ENCODE results near the gene PRM3.

The PRM3 gene

DNA sequence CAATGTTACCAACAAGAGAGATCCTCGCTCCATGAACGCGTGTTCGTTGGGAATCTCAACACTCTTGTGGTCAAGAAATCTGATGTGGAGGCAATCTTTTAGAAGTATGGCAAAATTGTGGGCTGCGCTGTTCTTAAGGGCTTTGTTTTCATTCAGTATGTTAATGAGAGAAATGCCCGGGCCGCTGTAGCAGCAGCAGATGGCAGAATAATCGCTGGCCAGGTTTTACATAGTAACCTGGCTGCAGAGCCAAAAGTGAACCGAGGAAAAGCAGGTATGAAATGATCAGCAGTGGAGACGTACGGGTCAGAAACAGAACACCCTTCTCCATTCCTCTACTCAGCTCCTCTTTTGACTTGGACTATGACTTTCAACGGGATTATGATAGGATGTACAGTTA, 30.8 kb downstream of the PRM3 start:
- no peak for DNase-seq

DNA sequence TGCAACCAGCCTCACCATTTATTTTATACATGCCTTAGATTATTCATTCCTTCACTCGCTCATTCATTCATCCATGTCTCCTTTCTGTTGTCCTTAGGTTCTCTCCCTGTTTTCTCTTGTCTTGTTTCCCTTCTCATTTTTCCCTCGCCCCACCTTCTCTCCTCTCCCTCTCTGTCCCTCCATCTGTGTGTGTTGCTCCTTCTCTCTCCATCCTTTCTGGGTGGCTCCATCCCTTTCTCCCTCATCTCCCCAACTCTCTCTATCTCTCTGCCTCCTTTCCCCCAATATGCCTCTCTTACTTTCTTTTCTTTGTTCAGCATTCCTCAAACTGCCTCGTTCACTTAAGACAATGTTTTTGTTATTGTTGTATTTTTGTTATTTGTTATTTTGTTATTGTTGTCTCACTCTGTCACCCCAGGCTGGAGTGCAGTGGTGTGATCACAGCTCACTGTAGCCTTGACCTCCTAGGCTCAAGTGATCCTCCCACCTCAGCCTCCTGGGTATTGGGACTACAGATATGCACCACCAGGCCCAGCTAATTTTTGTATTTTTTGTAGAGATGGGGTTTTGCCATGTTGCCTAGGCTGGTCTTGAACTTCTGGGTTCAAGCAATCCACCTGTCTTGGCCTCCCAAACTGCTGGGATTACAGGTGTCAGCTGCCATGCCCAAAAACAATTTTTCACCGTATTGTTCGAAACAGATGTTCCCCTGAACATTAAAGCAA, 31.8 kb downstream of the PRM3 start:
- DNase-seq, result no peak

DNA sequence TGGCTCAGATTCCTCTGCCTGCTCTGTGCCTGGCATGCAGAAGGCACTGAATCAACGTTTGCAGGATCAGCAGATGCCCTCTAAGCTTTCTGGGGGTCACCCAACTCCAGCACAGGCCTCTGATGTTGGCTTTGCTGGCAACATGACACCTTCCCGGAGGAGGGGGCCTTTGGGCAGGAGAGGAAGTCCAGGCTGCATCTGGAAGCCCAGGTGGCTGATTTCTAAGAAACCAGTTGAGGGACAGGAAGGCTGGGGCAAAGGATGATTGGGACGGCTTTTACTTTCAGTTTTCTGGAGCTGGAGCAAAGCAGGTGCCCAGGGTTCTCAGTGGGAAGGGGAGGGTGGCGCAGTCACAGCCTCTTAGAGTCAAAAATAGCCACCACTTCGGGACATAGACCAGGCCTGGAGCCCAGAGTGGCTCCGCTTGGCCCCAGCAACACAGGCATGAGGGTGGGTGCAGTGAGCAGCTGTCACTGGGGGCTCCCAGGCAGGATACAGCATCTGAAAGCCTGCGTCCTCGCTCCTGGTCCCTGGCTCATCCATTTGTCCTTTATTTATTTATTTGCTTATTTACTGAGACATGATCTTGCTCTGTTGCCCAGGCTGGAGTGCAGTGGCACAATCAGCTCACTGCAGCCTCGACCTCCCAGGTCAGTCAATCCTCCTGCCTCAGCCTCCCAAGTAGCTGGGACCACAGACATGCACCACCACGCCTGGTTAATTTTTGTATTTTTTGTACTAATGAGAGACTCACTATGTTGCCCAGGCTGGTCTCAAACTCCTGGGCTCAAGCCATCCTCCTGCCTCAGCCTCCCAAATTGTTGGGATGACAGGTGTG, 32.6 kb downstream of the PRM3 start:
- DNase-seq, result no peak

DNA sequence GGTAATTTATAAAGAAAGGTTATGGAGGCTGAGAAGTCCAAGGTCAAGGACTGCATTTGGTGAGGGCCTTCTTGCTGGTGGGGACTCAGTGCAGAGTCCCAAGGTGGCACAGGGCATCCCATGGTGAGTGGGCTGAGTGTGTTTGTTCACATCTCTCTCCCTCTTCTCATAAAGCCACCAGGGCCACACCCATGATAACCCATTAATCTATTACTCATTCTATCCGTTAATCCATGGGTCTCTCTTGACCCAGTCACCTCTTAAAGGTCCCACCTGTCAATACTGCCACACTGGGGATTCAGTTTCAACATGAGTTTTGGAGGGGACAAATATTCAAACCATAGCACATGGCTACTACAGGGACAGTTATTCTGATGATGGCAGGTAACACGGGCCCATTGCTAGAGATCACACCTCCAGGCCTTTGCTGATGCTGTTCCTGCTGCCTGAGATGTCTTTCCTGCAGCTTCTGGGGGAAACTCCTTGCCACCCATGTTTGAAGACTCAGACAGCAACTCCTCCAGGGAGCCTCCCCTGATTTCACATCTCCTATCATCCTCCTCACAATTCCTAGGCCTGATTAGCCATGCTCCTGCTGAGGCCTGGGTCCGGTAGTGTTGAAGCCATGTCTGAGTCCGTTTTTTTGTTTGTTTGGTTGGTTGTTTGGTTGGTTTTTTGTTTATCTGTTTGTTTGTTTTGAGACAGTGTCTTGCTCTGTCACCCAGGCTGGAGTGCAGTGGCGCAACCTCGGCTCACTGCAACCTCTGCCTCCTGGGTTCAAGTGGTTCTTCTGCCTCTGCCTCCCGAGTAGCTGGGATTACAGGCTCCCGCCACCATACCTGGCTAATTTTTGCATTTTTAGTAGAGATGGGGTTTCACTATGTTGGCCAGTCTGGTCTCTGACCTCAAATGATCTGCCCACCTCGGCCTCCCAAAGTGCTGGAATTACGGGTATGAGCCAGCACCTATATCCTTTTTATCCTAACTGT, 33.5 kb downstream of the PRM3 start:
- DNase-seq, result no peak

DNA sequence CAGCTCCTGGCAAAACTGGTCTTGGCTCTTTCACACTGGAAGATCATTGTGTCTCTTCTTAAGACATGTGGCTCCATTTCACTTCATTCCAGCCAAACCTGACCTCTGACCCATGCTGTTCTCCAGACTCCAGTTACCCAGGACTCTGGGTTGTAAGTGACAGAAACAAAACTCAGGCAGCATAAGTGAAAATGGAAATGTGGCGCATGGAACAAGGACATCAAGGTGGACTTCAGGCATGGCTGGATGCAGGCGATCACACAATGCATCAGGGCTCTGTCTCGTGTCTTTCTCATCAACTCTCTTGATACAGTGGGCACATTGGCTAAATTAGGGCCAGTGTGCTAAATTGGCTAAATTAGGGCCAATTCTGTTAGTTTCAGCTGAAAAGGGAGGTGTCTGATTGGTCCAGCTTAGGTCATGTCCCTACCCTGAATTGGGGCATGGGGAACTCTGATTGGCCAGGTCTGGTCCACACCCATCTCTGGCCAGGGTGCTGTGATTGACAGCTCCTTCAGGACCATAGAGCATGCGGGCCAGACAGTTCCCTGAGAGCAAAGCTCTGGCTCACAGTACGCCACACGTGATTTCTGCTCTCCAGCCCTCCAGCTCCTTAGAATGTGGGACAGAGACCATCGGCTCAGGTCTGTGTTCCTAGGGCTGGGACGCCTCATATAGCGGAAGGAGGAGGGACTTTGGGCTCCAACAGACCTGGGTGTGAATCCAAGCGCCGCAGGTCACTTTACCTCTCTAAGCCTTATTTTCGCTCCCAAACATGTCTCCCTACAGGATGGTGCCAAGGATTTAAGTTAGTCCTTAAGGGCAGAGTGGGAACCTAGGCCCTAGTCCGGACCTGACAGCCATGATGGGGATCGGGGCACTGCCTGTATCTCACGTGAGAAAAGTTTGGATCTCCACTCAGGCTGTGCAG, 34.9 kb downstream of the PRM3 start:
- no peak for DNase-seq

DNA sequence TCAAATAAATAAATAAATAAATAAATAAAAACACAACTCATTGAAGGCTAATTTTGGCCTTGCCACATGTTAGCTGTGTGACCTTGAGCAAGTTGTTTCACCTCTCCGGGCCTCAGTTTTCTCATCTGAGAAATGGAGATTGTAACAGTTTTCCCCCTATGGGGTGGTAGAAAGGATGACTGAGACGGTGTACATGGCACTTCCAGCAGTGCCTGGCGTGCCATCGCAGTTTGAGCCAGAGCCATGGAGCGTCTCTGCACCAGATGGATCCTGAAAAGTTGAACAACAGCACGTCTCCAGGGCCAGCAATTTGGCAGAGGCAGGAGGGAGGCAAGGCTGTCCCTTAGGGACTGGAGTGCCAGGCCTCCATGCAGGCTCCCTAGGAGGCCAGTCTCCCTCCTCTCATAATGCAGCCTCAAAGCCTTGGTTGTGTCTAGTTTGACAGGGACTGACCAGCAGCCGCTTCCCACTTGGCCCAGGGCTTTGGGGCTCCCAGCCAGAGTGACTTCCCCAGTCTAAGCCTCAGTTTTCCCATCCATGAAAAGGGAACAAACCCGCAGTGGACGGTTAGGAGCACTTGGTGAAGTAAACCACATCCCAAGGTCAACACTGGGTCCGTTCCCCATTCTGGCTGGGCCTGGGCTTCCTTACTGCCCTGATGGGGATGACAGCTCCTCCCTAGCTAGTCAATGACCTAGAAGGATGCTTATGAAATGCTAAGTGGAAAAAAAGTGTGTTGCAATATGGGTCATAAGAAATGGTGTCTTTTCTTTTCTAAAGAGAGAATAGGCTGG, 36.8 kb downstream of the PRM3 start:
- DNase-seq, result no peak

DNA sequence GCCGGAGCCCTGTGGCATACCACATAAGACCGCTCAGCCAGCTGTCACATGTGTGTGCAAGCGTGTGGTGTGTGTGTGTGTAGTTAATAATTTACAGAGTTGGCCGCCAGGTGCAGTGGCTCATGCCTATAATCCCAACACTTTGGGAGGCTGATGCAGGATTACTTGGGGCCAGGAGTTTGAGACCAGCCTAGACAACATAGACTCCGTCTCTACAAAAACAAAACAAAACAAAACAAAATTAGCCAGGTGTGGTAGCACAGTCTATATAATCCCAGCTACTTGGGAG, 37.8 kb downstream of the PRM3 start:
- no peak for DNase-seq

DNA sequence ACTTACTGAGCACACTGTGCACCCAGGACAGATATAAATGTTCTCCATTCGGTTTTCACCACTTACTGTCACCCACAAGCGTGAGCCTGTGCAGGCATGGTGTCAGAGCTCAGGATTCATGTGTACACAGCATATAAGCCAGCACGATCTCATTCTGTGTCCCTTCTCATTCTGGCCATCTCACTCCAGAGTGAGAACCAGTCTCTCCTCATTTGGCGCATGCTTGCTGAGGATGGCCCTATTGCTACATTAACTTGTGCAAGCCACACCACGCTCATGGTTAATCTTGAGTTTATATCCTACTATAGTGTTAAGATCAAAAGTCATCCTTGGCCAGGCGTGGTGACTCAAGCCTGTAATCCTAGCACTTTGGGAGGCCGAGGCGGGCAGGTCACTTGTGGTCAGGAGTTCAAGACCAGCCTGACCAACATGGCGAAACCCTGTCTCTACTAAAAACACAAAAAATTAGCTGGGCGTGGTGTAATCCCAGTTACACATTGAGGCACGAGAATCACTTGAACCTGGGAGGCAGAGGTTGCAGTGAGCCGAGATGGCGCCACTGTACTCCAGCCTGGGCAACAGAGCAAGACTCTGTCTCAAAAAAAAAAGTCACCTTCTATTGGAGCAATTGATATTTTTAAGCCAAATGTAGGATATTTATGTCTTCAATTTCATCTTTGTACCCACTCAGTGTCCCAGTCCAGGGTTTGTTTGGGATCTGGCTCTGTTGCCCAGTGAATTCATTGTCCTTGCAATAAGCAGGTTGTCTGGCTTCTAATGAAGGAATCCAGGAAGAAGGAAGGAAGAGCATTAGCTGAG, 38.3 kb downstream of the PRM3 start:
- DNase-seq, result no peak

DNA sequence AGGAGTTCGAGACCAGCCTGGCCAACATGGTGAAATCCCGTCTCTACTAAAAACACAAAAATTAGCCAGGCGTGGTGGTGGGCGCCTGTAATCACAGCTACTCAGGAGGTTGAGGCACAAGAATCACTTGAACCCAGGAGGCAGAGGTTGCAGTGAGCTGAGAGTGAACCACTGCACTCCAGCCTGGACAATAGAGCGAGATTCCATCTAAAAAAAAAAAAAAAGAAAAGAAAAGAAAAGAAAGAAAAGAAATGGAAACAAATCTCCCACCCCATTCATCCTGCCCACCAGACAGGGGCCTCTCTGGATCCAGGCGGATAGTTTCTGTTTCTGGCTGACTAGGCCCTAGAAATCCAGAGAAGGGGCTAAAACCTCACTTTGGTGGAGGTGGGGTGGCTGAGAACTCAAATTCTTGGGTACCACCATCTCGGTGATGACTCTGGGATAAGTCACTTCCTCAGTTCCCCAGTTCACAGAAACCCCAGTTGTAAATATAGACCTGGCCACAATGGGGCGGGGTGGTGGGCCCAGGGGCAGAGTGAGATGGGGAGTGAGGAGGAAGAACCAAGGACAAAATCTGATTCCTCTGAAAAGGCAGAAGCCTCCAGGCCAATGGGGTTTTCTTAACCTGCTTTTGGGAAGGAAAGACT, 39.6 kb downstream of the PRM3 start:
- no peak for DNase-seq

DNA sequence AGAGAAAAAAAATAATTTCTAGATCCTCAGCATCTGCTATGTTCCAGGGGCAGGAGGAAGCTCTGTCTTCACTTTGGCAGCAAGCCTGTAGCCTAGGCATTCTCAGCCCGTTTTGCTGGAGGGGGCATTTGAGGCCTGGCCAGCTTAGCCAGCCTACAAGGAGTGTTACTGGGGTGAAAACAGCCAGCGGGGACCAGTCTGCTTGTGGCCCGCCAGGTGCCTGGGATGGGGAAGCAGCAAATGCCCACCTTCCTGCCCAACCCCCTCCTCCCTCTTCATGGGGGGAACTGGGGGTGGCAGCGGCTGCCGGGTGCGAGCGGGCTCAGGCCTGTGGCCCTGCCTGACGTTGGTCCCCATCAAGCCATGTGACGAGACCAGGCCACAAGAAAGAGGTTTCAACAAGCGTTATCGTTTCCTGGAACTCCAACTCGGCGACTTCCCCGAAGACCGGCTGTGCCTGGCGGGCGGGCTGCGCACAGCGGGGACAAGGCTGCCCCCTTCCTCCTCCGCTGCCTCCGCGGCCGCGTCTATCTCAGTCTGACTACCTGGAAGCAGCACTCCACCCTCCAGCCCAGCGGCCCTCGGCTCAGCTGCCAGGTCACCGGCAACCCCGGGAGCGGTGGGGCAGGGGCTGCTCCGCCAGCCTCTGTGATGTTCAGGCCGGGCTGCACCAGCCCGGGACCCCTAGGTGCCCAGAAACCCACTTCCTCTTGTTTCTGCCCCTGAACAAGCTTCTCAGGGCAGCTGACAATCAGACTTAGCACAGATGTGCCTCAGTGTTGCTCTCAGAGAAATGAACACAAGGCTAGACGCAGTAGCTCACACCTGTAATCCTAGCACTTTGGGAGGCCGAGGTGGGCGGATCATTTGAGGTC, 40.3 kb downstream of the PRM3 start:
- DNase-seq, result peak; percentile 60

DNA sequence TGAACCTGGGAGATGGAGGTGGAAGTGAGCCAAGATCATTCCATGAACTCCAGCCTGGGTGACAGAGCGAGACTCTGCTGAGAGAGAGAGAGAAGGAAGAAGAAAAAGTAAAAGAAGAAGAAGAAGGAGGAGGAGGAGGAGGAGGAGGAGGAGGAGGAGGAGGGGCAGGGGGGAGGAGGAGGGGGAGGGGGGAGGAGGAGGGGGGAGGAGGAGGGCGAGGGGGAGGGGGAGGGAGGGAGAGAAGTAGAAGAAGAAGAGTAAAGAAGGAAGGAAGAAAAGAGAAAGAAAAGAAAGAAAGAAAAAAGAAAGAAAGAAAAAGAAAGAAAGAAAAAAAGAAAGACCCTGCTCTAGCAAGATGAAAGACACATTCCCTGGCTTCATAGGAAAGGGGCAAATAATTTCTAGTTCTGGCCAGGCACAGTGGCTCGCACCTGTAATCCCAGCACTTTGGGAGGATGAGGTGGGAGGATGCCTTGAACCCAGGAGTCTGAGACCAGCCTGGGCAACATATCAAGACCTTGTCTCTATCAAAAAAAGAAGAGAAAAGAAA, 41.1 kb downstream of the PRM3 start:
- no peak for DNase-seq

DNA sequence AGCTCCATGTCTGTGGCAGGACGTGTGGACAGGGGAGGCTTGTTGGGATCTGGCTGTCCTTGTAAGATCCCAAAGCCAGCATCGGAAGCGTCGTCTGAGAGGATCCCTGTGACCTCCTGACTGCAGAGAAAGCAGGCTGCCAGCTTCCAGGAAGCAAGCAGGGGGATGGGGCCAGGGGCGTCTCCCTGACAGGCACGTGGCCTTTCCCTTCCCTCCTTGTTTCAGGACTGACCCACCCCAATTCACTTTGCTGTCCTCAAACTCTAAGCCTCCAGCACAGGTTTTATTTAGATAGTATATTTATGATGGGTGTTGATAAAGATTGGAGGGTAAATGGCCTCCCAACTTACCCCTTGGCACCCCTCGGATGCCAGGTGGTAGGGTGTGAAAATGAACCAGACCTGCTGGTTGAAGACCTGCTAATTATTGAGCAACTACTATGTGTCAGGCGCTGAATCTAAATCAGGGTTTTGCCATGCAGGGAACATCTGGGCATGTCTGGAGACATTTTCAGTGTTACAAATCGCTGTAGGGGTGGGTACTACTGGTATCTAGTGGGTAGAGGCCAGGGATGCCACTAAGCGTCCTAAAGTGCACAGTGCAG, 42.0 kb downstream of the PRM3 start:
- DNase-seq, result no peak

DNA sequence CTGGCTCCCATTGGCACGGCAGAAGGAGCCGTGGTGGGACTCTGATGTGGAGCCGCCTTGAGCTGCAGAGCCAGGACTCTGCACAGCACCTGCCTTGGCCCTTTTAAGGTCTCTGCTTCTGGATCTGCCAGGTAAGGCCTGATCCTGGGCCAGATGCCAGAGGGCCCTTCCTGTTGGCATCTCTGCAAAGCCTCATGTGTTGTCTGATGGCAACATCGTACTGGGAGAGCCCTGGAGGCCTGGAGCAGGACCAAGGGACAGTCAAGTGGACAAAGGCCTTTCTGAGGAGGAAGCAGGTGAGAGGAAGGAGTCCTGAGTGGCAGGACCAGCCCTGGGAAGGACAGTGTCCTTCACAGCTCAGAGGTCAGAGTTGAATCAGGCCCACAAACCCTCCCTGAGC, 43.5 kb downstream of the PRM3 start:
- DNase-seq, result no peak

DNA sequence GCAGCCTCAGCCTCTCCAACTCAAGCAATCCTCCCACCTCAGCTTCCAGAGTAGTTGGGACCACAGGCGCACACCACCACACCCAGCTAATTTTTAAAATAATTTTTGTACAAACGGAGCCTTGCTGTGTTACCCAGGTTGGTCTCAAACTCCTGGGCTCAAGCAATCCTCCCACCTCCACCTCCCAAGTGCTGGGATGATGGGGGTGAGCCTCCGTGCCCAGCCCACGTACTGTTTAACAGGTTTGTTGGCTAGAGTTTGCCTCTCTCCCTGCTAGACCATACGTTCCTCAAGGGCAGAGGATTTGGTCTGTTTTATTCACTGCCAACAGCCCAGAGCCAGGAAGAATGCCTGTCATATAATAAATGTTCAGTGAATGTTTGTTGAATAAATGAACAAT, 44.0 kb downstream of the PRM3 start:
- DNase-seq, result no peak

DNA sequence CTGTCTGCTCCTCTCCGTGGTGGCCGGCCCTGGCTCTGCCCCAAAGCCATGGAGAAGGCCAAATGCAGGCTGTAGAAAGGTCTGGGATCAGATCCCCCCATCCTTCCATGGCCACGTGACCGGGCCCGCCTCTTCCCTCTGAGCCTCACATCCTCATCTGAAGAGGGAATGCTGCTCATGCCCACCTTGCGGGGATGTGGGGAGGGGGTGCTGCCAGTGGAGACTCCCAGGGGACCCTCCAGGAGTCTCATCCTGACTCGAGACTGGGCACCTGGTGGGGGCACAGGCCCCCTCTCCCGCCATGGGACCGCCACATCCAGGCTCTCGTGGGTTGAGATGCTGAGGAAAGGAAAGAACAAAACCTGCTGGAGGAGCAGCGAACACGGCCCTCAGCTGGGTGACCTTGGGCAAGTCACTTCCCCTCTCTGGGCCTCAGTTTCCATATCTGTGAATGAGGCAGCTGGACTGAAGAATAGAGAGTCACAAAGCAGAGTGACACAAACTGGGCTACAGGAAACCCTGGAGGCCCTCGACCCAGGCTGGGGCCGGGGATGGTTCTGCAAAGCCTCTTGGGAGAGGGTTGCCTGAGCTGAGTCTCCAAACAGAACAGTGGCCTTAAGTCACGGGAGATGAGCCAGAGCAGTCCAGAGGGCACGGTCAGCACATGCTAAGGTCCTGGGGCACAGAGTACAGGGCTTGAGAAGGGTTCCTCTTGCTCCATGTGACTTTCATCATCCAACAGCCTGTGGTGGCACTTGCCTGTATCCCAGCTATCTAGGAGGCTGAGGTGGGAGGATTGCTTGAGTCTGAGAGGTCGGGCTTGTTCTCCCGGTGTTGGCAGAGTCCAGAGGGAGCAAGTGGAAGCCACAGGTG, 47.5 kb downstream of the PRM3 start:
- no peak for DNase-seq

DNA sequence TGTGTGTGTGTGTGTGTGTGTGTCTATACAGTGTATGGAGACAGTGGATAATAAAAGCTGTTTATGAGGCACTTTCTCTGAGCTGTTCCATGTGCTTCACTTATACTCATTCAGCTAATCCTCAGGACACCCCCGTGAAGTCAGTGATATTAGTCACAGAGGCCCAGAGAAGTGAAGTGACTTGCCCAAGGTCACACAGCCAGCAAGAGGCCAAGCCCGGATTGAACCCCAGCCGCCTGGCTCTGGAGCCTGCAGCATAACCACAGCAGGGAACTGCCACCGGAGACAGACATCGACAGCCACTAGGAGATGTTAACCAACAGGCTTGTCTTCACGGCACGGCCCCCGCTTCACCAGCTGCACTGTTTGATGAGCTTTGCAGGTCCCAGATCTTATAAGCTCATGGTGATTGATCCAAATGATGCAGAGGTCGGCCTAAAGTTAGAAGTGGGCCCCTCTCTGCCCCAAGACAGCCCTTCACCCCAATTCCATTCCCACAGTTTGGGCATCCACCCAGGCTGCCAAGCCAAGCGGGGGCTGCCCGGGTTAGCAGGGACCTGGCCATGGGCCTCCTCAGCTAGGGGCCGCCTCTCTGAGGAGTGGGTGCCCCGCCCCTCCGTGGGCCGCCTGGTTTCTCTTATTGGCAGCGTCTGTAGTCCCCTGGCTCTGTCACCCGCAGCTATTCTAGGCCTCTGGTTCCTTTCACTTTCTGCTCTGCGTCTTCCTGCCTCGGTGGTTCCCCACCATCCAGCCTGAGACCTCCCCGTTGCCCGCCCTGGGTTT, 48.3 kb downstream of the PRM3 start:
- no peak for DNase-seq

Data from right kidney (tissue), 1 donor.